Keratinocyte (primary cell): Measurements from ENCODE around the gene DMKN. TPM values are rescaled to one million over a fixed set of nuclear protein-coding genes. Genes with fewer than 3 reads are reported as not detected.

Experiments used
- DNase-seq: peaks from one replicate; pipeline ENCODE4 v3.0.0-alpha.2; 2011; ENCODE audit warnings: low read depth, missing footprints, low spot score
- FAIRE-seq: peaks from 2 replicates; lab custom pipeline; 2011; peaks lifted over from hg19 to GRCh38; lab: Jason Lieb, UNC
- H2AFZ ChIP-seq: 2 replicates; pipeline ENCODE4 v1.6.0; 2012; ENCODE audit warnings: low read length, control low read depth, inconsistent platforms; ENCODE audit not compliant: control insufficient read depth
- H3K27ac ChIP-seq: 2 replicates; pipeline ENCODE4 v1.5.1; 2011; ENCODE audit warnings: low read length; ENCODE audit not compliant: control insufficient read depth, insufficient read depth
- H3K27me3 ChIP-seq: 3 replicates; pipeline ENCODE4 v1.6.0; 2011; ENCODE audit warnings: low read length; ENCODE audit not compliant: control insufficient read depth, insufficient read depth; ENCODE audit errors: extremely low read depth
- H3K36me3 ChIP-seq, 2 experiments: 2 replicates in 1 of 2; 3 replicates in 1 of 2; pipeline ENCODE4 v1.5.1; 2011; ENCODE audit warnings: low read length in 2 of 2, mild to moderate bottlenecking in 1 of 2; ENCODE audit not compliant: control insufficient read depth in 2 of 2, insufficient read depth in 2 of 2; ENCODE audit errors: extremely low read depth in 1 of 2
- H3K4me1 ChIP-seq: 3 replicates; pipeline ENCODE4 v1.5.1; 2011; ENCODE audit warnings: low read length; ENCODE audit not compliant: control insufficient read depth, insufficient read depth; ENCODE audit errors: extremely low read depth
- H3K4me2 ChIP-seq: 3 replicates; pipeline ENCODE4 v1.6.0; 2011; ENCODE audit warnings: low read depth, low read length; ENCODE audit not compliant: control insufficient read depth, insufficient read depth; ENCODE audit errors: extremely low read depth
- H3K4me3 ChIP-seq, 3 experiments: fragments of 200-600 bp in 1 of 3; sonication (generic) in 1 of 3; 2 replicates in 2 of 3; 3 replicates in 1 of 3; pipeline ENCODE4 v1.5.1; 2011 to 2016; ENCODE audit warnings: low read length in 3 of 3, mild to moderate bottlenecking in 3 of 3, control low read depth in 2 of 3, inconsistent platforms in 1 of 3, low read depth in 1 of 3, mixed read lengths in 1 of 3, mixed run types in 1 of 3, moderate library complexity in 1 of 3; ENCODE audit not compliant: control insufficient read depth in 2 of 3, insufficient read depth in 2 of 3; ENCODE audit errors: extremely low read depth in 1 of 3
- H3K79me2 ChIP-seq: 2 replicates; pipeline ENCODE4 v1.6.0; 2012; ENCODE audit warnings: low read length; ENCODE audit not compliant: control insufficient read depth, insufficient read depth
- H3K9ac ChIP-seq: 3 replicates; pipeline ENCODE4 v1.6.0; 2011; ENCODE audit warnings: low read length; ENCODE audit not compliant: control insufficient read depth, insufficient read depth; ENCODE audit errors: extremely low read depth
- H3K9me1 ChIP-seq: 3 replicates; pipeline ENCODE4 v1.6.0; 2011; ENCODE audit warnings: low read length; ENCODE audit not compliant: control insufficient read depth, insufficient read depth; ENCODE audit errors: extremely low read depth
- H3K9me3 ChIP-seq: 2 replicates; pipeline ENCODE4 v1.5.1; 2012; ENCODE audit warnings: low read depth, low read length; ENCODE audit not compliant: control insufficient read depth
- H4K20me1 ChIP-seq: 3 replicates; pipeline ENCODE4 v1.6.0; 2011; ENCODE audit warnings: low read length; ENCODE audit not compliant: control insufficient read depth, insufficient read depth; ENCODE audit errors: extremely low read depth
- EZH2 ChIP-seq: IDR thresholded peaks from one replicate; pipeline ENCODE4 v1.6.1; 2012; ENCODE audit warnings: inconsistent platforms, mild to moderate bottlenecking, low read length, moderate library complexity
- dilution Hi-C: fragments of 300-500 bp; cut with MboI; formaldehyde crosslinking; loops from one replicate; pipeline ENCODE4 v1.7.0; 2020; ENCODE audit warnings: low sequenced_read_pairs; ENCODE audit not compliant: extremely low pct_ligation_motif_present
- polyA plus RNA-seq, 5 experiments: library from polyadenylated mRNA; depleted of rRNA in 3 of 5; stranded (reverse) in 3 of 5; stranded (forward) in 1 of 5; unstranded in 1 of 5; fragments of >200 nt; gene quantifications; 1 replicate in 1 of 5; 2 replicates in 3 of 5; 3 replicates in 1 of 5; pipeline versions ENCODE4 v1.2.1 to v1.2.3, GENCODE V29; 2011 to 2012; ENCODE audit warnings: missing spikeins in 2 of 5, low read depth in 1 of 5, low replicate concordance in 1 of 5
- TF ChIP-seq, protein P1 (sequence below), 3 experiments: IDR thresholded peaks in 1 of 3; conservative IDR thresholded peaks in 1 of 3; optimal IDR thresholded peaks in 1 of 3; 2 replicates in 2 of 3; 3 replicates in 1 of 3; pipeline versions ENCODE3 to v1.5.1; 2011; ENCODE audit warnings: low read length in 3 of 3, mild to moderate bottlenecking in 3 of 3, moderate library complexity in 2 of 3, control low read depth in 1 of 3, inconsistent platforms in 1 of 3; ENCODE audit not compliant: insufficient read depth in 2 of 3; ENCODE audit errors: extremely low read depth in 1 of 3

DMKN gene
- polyA plus RNA-seq, 1 donor (not counting 4 experiments of a cell fraction or from before 2014, with no cell fraction given), result 235 TPM

DNA sequence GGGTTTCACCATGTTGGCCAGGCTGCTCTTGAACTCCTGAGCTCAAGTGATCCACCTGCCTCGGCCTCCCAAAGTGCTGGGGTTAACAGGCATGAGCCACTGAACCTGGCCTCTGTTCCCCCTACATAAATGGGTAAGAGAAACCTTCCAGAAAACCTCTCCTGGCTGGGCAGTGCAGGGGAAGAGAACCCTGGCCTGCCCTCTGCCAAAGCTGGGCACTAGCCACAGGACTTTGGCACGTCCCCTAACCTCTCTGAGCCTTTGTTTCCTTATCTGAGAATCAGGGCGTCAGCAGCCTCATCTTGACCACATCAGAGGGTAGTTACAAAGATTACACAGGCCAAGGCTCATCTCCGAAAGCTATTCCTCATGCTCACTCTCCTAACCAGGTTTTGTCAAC, 12.4 kb upstream of the DMKN start:
- H4K20me1 ChIP-seq, result no peaks in the 10 kb centered on the region
- FAIRE-seq (no peak), DNase-seq (no peak)
- no peak for TF ChIP-seq EZH2
- TF ChIP-seq, protein P1, sequence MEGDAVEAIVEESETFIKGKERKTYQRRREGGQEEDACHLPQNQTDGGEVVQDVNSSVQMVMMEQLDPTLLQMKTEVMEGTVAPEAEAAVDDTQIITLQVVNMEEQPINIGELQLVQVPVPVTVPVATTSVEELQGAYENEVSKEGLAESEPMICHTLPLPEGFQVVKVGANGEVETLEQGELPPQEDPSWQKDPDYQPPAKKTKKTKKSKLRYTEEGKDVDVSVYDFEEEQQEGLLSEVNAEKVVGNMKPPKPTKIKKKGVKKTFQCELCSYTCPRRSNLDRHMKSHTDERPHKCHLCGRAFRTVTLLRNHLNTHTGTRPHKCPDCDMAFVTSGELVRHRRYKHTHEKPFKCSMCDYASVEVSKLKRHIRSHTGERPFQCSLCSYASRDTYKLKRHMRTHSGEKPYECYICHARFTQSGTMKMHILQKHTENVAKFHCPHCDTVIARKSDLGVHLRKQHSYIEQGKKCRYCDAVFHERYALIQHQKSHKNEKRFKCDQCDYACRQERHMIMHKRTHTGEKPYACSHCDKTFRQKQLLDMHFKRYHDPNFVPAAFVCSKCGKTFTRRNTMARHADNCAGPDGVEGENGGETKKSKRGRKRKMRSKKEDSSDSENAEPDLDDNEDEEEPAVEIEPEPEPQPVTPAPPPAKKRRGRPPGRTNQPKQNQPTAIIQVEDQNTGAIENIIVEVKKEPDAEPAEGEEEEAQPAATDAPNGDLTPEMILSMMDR (optimal IDR thresholded peaks at IDR 0.05 in 1 of 3, IDR thresholded peaks at IDR 0.05 in 1 of 3, conservative IDR thresholded peaks at IDR 0.05 in 1 of 3; ENCODE audit: extremely low read depth in 1 of 3, insufficient read depth in 2 of 3, low read length in 3 of 3), result no peak
- H3K4me2 ChIP-seq, result no peak overlapping the region
- no peak overlapping the region for H3K27ac ChIP-seq
- H3K4me1 ChIP-seq, result no peaks in the 10 kb centered on the region
- peaks cover 4% of the 10 kb centered on the region for H3K27me3 ChIP-seq
- H3K9me1 ChIP-seq, result no peaks in the 10 kb centered on the region
- H3K4me3 ChIP-seq, result no peak overlapping the region
- H3K79me2 ChIP-seq, result no peaks in the 10 kb centered on the region
- dilution Hi-C loops, result no loop called here
- no peak overlapping the region for H3K9ac ChIP-seq
- no peaks in the 10 kb centered on the region for H3K36me3 ChIP-seq
- H2AFZ ChIP-seq, result no peak overlapping the region
- no peaks in the 10 kb centered on the region for H3K9me3 ChIP-seq

DNA sequence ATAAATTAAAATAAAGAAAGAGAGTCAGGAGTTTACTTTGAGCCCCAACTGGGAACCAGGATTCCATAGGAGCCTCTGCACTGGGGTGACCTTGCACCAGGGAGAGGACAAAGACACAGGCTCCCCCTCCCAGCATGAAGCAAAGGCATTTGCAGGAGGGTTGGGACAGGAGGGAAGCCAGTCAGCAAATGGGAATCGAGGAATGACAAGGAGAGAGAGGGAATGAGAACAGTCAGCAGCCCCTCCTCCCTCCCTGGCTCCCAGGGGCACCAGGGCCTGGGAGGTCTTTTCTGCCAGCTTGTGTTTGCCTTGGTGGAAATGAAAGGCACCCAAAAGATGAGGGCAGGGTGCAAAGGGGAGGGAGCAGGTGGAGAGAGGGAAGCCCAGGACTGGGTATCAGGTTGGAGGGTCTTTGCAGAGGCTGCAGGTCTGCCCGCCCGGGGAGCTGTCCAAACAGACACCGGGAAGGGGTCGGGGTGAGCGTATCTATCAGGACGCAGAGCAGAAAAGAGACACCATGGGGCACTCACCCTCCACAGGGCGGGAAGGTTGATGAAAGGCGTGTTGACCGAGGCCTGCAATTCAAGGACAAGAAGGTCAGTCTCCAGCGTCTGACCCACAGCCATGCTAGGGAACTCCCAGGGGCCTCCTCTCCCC, 10.9 kb upstream of the DMKN start:
- no peak for FAIRE-seq

More for the DNA sequence above, 10.9 kb upstream of the DMKN start:
- dilution Hi-C loops, result no loop called here
- H3K9me1 ChIP-seq, result no peaks in the 10 kb centered on the region
- H2AFZ ChIP-seq, result no peak overlapping the region
- peaks cover 6% of the 10 kb centered on the region for H3K4me1 ChIP-seq
- no peak overlapping the region for H3K4me2 ChIP-seq
- H3K27ac ChIP-seq, result no peak overlapping the region
- no peak for DNase-seq
- TF ChIP-seq EZH2, result no peak
- TF ChIP-seq, protein P1 (optimal IDR thresholded peaks at IDR 0.05 in 1 of 3, IDR thresholded peaks at IDR 0.05 in 1 of 3, conservative IDR thresholded peaks at IDR 0.05 in 1 of 3; ENCODE audit: extremely low read depth in 1 of 3, insufficient read depth in 2 of 3, low read length in 3 of 3), result no peak
- no peak overlapping the region for H3K4me3 ChIP-seq
- no peaks in the 10 kb centered on the region for H4K20me1 ChIP-seq
- H3K9ac ChIP-seq, result no peak overlapping the region
- H3K79me2 ChIP-seq, result no peaks in the 10 kb centered on the region
- no peaks in the 10 kb centered on the region for H3K9me3 ChIP-seq
- H3K36me3 ChIP-seq, result no peaks in the 10 kb centered on the region
- peaks cover 4% of the 10 kb centered on the region for H3K27me3 ChIP-seq
